HG03469 (cell line): ENCODE data around the gene ROR1.
"Not testable (repeated sequence)": the region's sequence is repeated elsewhere in the genome, so short reads cannot be mapped to it uniquely, and the experiment has no call there.

Source experiments
- ATAC-seq: cut with Tn5 transposase; IDR thresholded peaks from one replicate; pipeline ENCODE4 v1.9.1; 2021; ENCODE audit warnings: mild to moderate bottlenecking, moderate library complexity, moderate number of reproducible peaks; ENCODE audit not compliant: unreplicated experiment

The ROR1 gene

DNA sequence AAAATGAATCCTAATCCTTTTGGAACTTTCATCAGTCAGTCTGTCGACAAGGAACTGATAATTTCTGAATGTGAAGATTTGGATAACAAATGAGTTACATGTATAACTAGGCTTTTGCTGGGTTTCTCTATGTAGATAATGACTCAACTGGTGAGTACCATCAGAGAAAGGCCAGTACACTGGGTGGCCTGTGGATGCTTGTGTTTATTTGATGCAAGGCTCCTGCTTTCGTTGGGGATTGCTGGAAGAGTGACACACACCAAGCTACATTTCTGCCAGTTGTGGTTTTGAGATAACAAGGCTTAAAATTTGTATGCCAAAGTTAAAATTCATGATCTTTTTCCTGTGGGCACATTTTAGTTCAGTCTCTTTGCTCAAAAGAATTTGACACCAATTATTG lies 314.0 kb downstream of the ROR1 start:
- no peak for ATAC-seq

DNA sequence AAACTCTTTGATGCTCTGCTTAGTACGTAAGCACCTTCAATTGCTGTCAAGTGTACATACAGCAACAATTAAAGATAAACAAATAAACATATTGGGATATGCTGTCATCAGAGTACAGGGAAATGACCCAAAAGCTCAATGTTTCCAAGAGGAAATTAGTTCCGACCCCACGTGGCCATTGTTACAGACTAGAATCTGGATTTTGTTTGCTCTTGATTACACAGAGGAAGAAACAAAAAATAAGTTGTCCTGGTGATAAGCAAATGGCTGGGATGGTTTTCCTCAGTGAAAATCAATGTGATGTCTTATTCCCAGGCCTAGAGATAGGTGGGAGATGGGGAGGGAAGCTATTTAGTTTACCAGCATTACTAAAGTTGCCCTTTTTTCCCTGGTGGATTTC lies 316.6 kb downstream of the ROR1 start:
- no peak for ATAC-seq

DNA sequence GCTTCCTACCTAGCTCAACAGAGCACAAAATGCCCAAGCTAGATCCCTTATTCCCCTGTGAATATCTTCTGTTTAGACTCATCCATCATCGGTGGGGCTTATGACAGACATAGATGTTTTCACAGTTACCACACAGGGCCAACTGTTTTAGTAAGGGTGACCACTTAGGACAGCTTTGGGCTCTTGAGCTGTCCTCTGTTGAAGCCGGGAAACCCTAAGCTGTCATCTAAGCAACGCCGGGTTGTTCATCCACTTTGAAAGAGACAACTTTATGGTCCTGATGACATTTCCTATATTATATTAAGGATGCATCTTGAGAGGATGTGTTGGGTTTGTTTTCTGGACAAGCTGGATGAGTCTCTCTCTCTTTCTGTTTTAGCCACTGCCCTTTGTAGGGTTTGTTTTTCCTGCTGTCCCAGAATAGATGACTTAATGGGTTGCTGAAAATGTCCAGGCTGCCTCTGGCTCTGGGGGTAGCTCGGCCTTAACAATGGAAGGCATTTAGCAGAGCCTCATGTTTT lies 319.1 kb downstream of the ROR1 start:
- ATAC-seq: no peak

DNA sequence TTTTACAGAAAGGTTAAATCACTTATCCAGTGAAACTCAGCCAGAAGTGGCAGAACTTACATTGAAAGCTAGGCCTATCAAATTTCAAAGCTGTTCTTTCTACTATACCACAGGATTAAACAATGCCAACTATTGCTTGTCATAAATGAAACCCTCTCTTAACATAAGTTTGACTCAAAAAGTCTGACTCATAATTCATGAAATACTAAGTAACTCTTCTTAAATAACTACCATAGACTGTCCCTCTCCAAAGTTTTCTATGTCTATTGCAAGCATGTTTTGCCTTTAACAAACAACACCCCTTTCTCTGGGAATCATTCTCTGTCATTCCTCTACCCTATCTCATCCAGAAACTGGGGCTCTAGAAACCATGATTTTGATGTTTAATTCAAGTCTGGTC lies 320.1 kb downstream of the ROR1 start:
- no peak for ATAC-seq

DNA sequence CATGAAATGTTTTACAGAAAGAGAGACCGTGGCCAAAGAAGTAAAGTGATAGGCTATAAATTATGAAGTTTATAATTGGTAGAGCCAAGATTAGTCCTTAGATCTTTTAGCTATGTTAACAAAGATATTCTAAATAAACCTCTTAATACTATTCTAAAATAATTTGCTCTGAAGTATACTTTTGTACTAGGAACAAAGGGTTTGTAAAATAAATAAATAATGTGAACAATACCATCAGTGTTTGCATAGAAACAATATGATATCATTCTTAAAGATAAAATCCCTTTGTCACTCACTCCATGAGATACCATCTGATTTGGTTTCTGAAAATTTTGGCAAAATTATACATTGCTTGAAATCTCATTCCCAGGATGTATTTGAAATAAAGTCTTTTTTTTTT lies 322.0 kb downstream of the ROR1 start:
- ATAC-seq: no peak

DNA sequence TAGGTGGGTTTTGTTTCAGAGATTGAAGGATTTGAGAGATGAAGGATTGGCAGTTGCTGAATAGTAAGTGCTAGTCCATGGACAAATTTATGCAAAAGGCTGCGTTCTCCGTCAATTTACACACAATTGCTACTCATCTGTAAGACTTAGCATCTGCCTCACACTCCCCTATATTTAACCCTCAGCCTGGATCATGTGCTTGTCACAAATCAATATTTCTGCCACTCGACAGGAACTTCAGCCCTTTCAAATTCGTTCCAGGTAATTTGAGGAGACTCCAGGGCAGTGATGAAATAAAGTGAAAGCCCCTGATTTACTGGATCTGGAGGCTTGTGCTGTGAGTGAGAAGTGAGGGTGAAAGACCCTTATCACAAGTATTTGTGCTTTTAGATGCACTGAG lies 324.0 kb downstream of the ROR1 start:
- no peak for ATAC-seq

DNA sequence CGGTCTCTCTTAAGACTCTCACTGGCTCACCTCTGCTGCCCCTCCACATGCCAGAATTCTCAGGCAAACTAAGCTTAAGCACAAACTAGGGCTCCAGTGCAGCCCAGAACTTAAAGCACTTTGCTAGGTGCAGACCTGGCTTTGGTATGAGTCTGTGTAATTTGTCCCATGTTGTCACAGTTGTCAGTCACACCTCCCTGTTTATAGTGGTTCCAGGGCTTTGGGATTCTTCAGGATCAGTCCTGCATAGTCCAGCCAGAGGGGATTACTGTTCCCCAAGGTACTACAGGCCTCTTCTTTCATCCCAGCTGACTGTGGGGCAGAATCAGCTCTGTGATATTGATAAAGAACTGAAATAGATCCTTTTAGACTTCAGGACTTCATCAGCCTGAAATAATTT lies 324.6 kb downstream of the ROR1 start:
- no peak for ATAC-seq

DNA sequence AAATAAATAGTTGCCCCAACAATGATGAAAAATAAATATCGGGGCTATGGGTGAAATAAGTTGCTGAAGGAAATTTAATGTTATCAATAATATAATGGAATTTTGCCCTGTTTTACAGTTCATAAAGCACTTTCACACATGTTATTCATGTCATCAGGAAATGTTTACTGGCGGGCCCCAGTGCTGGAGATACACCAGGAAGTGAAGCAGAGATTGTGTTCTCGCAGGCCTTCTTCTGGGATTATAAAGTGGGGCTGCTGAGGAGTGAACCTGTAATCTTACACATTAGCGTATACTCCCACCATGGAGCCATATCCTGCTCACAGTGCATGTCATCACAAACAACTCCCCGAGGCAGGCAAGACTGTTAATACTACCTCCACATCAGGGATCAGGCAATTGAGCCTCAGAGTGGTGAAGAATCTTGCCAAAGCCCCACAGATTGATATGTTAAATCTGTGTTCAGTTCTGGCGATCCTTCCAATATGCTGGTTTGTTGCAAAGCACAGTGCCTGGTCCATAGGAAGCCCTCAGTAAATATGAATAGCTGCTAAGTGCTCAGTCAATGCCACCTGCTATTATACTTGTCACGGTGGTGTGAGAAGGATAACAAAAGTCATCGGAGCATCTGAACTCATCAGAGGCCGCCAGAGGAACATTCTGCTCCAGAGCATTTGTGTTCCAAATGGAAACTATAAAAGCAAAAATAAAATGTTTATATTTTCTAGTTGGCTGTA lies 325.2 kb downstream of the ROR1 start:
- ATAC-seq: no peak

DNA sequence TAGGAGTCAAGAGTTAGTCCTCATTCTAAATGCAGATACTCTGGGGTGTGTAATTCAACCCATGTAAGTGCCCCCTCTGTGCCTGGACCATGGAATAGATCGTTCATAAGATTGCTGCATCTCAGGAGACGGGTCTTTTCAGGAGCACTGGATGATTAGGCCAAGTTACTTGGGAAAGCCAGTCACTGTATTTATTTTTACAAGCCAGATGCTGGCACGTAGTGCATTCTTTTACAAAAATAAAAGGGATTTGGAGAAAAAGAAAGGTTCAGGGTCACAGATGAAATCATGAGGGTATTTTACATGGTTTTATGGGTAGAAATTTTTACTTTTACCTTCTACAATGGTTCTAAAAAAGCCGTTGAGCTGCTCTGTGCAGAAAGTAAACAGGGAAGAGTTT lies 327.0 kb downstream of the ROR1 start:
- no peak for ATAC-seq

DNA sequence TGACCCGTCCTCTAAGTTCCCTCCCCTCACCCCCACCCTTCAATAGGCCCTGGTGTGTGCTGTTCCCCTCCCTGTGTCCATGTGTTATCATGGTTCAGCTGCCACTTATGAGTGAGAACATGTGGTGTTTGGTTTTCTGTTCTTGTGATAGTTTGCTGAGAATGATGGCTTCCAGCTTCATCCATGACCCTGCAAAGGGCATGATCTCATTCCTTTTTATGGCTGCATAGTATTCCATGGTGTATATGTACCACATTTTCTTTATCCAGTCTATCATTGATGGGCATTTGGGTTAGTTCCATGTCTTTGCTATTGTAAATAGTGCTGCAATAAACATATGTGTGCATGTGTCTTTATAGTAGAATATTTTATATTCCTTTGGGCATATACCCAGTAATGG lies 330.8 kb downstream of the ROR1 start:
- not testable (repeated sequence) for ATAC-seq

DNA sequence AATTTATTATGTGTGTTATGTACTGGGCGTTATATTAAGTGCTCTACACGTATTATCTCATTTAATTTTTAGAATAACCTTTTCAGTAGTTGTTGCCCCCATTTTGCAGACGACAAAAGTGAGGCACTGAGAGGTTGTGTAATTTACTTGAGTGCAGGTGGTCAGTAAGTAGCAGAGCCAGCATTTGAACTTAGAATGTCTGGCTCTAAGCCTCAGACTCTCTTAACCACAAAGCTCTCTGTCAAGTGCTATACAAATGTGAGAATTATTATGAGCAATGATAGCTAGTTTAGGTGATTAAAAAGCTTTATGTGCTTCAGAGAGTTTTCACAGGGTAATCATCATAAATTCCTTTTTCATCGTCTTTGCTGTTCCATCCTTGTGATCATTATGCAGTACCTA lies 333.3 kb downstream of the ROR1 start:
- ATAC-seq: no peak

DNA sequence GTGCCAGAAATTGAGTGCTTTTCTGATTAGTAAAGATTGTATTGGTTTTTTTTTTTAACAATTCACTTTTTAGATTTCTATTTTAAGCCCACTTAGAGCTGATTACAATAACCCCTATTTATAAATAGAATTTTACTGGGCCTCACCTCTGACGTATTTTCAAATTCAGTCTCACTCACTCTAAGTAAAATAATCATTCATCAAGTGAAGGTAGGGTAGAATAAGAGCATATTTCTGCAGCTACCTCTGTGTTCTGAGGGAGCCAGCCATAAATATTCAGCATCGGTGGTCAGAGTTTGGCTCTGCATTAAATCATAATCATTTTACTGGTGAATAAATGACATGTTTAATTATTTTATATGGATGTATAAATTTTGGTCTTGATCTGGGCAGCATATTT lies 333.8 kb downstream of the ROR1 start:
- ATAC-seq: no peak

DNA sequence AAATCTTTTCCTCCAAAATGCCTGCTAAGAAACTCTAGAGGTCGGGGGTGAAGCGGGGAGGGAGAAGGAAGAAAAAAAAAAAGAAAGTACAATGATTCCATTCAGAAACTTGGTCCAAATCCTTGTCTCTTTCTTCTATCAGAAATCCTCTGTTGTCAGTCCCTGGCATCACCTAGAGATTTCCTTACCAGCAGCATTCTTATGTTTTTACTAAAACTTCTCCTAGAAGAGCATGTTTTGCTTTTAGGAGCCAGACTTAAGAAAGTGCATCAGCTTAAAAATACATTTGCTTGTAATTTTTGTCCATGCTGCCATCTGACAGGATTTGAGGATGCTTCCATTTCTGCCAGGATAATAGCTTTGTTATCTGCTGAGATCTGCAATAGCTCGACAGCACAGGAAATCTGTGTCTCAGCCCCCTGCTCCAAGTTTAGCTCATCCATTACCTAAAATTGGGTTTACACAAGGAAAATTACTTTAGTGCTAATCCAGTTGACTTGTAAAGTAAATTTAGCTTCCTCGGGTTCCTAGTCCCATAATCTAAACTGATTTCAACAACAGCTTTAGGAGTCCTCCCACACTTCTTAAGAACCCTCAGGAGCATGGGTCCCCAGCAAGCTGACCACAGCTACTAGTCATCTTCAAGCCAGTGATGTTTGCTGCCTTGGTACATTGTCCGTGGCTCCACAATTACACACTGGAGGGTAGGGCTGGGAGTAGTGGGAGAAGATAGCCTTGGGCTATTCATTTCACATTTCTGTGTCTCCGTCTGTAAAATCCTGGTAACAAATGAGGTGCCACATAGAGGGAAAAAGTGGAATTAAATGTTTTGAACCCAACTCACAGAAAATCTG lies 337.3 kb downstream of the ROR1 start:
- no peak for ATAC-seq

DNA sequence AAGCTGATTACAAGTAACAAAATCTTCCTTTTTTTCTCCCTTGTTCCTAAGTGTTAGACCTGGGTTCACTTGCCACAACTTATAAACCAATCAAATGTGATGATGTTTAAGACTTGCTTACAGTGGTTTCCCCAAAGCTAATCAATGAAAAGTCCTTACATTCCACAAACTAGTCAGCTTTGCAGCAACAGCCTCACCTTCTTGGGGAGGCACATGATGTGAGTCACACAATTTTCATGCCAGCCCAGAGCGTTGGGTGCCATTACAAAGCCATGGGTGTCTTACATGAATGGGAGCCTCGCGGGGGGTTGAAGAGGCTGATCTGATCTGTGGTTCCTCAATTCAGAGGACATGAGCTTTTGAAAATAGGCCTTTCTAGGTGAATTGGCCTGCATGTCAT lies 338.0 kb downstream of the ROR1 start:
- no peak for ATAC-seq

DNA sequence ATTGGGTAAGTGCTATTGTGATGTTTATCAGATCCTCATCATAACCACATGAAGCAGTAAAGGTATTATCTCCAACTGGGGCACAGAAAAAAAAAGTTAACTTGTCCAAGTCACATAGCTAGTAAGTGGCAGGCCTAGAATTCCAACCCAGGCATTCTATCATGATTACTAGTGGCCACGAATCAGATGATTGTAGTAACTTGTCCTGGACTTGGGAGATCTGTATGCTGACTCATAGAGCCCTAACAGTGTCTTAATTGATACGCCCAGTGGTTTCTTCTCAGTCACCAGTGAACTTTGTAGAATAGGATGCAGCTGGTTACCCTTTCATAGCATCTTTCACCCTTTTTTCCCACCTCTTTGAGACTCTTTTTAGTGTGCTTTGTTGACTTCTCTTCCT lies 338.5 kb downstream of the ROR1 start:
- ATAC-seq: no peak

DNA sequence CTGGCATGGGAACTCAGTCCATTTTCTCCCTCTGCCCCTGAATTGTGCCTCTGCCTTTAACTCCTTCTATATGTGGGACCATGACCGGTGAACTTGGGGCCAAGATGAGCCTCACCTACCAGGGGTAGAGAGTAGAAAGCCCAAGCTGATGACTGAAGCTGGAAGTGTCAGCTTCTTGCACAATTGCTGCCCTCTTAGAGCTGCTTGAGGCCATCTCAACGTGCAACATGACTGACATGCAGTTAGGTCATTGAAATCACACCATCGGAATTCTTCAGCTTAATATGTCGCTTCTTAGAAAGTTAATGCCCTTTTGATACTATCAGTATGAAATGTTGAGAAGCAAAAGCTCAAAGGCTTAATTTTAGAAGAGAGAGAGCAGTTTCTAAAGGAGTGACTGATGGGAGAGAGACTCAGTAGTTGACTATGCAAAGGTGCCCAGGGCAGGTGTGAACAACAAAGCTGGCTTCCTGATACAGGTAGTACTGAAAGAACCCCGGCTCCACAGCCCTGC lies 340.3 kb downstream of the ROR1 start:
- no peak for ATAC-seq

DNA sequence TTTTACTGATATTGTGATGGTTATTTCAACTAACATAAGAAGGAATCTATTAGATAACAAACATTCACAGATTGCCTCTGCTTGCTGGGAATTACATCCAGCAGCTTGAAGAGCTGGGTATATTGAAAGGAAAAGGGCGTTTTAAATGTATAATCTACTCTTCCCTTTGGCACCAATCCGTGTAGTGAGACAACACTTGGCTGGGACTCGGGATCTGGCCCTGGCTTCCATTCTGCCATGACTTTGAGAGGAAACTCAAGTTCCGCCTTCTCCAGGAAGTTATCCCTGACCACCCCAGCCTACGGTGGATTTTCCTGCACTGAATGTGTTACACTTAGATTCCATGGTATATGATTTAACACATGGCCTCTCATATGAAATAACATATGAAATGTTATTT lies 342.7 kb downstream of the ROR1 start:
- ATAC-seq: no peak

DNA sequence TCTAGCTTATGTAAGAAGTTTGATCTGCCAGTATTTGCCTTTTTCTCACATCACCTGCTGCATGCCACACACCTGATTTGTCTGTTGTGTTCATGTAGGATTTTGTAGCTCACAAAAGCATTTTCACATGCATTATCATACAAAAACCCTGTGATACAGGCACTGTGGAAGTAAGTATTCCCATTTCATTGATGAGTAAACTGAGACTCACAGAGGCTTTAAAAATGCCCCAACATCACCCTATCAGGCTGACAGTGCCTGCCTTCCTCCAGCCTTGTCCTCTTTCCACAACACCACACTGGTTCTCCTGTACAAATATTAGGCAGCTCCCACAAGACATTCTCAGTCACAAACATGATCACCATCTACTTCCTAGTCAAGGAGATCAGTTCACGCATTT lies 343.7 kb downstream of the ROR1 start:
- ATAC-seq: no peak

DNA sequence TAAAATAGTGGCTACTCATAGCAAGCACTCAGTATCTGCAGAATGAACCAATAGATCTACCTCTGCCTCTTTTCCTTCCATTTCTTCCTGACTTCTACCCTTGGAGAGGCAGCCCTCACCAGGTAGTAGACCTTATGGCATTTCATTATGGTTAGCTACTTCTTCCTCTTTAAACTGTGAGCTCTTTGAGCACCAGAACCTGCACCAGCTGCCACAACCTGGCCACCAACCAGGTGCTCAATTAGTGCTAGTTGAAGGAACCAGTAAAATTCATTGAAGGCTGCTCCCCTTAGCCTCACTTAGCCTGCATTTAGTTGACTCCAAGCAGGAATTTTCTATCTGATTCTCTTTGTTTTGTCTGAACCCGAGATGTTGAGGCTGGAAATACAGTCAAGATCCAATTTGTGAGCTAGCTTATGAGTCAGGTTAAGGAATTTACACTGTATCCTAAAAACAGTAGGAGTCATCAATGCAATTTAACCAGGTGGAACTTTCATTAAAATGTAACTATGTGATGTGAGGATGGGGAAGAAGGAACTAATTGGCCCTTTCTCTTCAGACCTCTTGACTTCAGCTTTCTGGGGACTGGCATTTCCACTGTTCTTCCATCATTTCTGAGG lies 348.1 kb downstream of the ROR1 start:
- ATAC-seq: no peak

DNA sequence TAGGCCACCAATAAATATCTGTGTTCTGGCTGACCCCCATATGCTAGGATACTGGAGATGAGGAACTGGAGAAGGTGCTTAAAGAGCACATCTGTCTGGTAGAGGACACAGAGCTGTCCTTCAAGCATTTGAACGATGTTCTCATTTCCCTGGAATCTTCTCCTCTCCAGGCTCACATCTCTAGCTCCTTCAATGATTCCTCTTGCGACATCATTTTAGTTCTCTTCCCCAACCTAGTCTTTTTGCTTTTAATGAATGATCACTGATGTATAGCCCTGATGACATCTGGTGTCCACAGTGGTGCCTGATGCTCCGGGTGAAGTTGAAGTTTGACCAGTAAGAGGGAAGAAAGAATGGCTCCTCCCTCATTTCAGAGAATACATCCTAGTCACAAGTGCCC lies 348.8 kb downstream of the ROR1 start:
- no peak for ATAC-seq

DNA sequence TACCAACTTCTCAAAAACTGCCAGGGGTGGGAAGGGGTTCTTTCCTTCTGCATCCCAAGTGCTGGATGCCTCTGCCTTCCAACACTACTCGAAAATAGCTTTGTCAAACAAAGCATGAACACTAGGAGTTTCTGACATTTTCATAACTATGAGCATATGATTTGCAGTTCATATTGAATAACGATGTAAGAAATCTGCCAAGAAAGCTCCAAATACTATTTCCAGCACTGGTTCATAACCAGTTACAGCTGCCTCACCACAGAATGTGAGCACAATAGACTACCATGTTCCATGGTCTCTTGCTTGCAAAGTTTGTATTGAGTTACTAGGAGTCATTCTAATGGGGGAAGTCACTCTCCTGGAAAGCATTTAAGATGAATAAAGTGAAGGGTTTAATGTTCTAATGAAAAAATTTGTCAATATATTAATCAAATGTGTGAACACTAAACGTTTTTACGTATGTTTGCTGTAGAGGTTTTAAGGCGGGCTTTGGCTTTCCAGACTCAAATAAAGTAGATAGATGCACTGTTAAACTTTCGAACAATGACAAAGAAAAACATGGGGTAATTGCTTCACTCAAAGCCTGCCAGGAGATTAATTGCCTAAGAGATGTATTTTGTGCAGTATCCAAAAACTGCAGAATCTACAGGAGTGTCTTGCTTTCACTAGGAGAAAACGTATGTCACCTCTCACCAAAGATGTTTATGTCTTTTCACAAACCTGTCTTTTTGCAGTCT lies 351.1 kb downstream of the ROR1 start:
- ATAC-seq: no peak
